ENCODE measurements around the gene ZNF774. TPM values are rescaled to one million over a fixed set of nuclear protein-coding genes. Genes with fewer than 3 reads are reported as not detected.
A peak's percentile ranks its signal among the peaks of the same experiment; 100 is the strongest.

ZNF774 gene
- total and polyA plus RNA-seq, 4 donors: 0.19 to 1.0 (median 0.48) TPM

DNA sequence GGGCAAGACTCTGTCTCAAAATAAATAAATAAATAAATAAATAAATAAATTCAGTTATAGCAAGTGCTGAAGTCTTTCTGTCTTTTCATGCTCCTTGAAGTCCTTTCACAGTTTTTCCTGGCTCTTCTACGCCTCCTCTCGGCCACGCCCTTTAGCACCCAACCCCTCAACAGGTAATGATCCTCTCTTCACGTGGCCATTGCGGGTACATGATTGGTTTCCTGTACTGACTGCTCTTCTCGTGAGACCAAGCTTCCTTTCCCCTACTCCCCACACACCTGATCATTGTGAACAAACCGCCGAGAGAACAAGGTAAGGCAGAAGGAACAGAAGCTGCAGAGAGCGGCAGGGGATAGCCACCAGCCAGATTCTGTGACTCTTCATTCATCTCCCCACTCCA is 2.3 kb upstream of the ZNF774 start:
- no peak overlapping the region for H3K4me3 ChIP-seq (ENCODE audit: low read depth in 1 of 3, low read length in 3 of 3)
- H3K9me3 ChIP-seq (ENCODE audit: control insufficient read depth in 4 of 4, low read length in 3 of 4): no peaks in the 10 kb centered on the region
- H3K9ac ChIP-seq (ENCODE audit: low read depth in 1 of 2, low read length in 2 of 2): no peak overlapping the region
- DNase-seq (ENCODE audit: low spot score): no peak
- TF ChIP-seq, protein P1, sequence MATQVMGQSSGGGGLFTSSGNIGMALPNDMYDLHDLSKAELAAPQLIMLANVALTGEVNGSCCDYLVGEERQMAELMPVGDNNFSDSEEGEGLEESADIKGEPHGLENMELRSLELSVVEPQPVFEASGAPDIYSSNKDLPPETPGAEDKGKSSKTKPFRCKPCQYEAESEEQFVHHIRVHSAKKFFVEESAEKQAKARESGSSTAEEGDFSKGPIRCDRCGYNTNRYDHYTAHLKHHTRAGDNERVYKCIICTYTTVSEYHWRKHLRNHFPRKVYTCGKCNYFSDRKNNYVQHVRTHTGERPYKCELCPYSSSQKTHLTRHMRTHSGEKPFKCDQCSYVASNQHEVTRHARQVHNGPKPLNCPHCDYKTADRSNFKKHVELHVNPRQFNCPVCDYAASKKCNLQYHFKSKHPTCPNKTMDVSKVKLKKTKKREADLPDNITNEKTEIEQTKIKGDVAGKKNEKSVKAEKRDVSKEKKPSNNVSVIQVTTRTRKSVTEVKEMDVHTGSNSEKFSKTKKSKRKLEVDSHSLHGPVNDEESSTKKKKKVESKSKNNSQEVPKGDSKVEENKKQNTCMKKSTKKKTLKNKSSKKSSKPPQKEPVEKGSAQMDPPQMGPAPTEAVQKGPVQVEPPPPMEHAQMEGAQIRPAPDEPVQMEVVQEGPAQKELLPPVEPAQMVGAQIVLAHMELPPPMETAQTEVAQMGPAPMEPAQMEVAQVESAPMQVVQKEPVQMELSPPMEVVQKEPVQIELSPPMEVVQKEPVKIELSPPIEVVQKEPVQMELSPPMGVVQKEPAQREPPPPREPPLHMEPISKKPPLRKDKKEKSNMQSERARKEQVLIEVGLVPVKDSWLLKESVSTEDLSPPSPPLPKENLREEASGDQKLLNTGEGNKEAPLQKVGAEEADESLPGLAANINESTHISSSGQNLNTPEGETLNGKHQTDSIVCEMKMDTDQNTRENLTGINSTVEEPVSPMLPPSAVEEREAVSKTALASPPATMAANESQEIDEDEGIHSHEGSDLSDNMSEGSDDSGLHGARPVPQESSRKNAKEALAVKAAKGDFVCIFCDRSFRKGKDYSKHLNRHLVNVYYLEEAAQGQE (IDR thresholded peaks at IDR 0.05): no peak
- TF ChIP-seq JUND (IDR thresholded peaks at IDR 0.05): no peak
- no peak overlapping the region for H3K27ac ChIP-seq (ENCODE audit: low read depth in 1 of 2, low read length in 2 of 2)
- H3K4me1 ChIP-seq (ENCODE audit: control insufficient read depth in 4 of 4, insufficient read depth in 4 of 4, low read length in 3 of 4): peaks cover 0 to 10% (median 4%) of the 10 kb centered on the region in 4 donors
- no peaks in the 10 kb centered on the region for H3K27me3 ChIP-seq (ENCODE audit: control insufficient read depth in 4 of 4, insufficient read depth in 4 of 4, low read length in 3 of 4)
- 86% methylated on average over 9 of the region's 9 CpGs for WGBS
- no peaks in the 10 kb centered on the region for H3K36me3 ChIP-seq (ENCODE audit: control insufficient read depth in 4 of 4, insufficient read depth in 3 of 4, low read depth in 1 of 4, low read length in 3 of 4)

DNA sequence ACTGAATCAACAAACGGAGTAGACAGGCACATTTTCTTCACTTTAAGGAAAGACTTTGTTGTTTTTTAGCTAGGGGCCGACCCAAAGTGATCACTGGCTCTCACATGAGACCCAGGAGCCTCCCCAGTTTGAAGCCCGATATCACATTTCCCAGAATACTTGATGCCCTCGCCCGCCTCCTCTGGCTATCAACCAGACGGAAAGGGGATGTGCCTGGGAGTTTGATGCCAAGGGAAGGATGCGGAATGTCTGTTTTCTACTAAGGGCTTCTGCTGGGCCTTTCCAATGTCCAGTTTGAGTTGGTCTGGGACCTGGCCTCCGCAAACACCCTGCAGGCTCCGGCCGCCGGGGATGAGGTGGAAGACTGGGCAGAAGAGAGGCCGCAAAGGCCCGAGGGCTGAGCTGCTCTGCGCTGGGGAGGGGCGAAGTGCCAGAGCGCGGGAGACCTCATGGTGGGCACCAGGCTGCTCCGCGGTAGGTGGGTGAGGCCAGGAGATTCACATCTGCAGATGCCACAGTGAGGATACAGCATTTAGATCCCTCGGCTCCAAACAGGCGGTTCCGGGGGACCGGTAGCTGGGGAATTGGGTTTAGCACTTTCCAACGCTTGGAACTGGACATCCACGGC is 491 bp upstream of the ZNF774 start:
- H3K27ac ChIP-seq (ENCODE audit: low read depth in 1 of 2, low read length in 2 of 2): no peak overlapping the region

More for the DNA sequence above, 491 bp upstream of the ZNF774 start:
- DNase-seq (ENCODE audit: low spot score): no peak
- H3K36me3 ChIP-seq (ENCODE audit: control insufficient read depth in 4 of 4, insufficient read depth in 3 of 4, low read depth in 1 of 4, low read length in 3 of 4): no peaks in the 10 kb centered on the region
- no peak overlapping the region for H3K9ac ChIP-seq (ENCODE audit: low read depth in 1 of 2, low read length in 2 of 2)
- TF ChIP-seq GABPA (IDR thresholded peaks at IDR 0.05 in 1 of 2, conservative IDR thresholded peaks at IDR 0.05 in 1 of 2) (no peak), EGR1 (IDR thresholded peaks at IDR 0.05; ENCODE audit: low read depth in 2 of 2) (no peak), HNF4G (IDR thresholded peaks at IDR 0.05) (no peak), NR2F2 (IDR thresholded peaks at IDR 0.05) (no peak), TAF1 (conservative IDR thresholded peaks at IDR 0.05) (no peak), RAD21 (IDR thresholded peaks at IDR 0.05) (no peak), FOXA2 (IDR thresholded peaks at IDR 0.05) (no peak), JUND (IDR thresholded peaks at IDR 0.05) (no peak), SP1 (IDR thresholded peaks at IDR 0.05) (no peak), HNF4A (conservative IDR thresholded peaks at IDR 0.05) (no peak), YY1 (IDR thresholded peaks at IDR 0.05) (no peak)
- TF ChIP-seq, protein P2, sequence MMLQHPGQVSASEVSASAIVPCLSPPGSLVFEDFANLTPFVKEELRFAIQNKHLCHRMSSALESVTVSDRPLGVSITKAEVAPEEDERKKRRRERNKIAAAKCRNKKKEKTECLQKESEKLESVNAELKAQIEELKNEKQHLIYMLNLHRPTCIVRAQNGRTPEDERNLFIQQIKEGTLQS (IDR thresholded peaks at IDR 0.05): no peak
- TF ChIP-seq, protein P3, sequence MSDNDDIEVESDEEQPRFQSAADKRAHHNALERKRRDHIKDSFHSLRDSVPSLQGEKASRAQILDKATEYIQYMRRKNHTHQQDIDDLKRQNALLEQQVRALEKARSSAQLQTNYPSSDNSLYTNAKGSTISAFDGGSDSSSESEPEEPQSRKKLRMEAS (IDR thresholded peaks at IDR 0.05): no peak
- TF ChIP-seq, protein P4, sequence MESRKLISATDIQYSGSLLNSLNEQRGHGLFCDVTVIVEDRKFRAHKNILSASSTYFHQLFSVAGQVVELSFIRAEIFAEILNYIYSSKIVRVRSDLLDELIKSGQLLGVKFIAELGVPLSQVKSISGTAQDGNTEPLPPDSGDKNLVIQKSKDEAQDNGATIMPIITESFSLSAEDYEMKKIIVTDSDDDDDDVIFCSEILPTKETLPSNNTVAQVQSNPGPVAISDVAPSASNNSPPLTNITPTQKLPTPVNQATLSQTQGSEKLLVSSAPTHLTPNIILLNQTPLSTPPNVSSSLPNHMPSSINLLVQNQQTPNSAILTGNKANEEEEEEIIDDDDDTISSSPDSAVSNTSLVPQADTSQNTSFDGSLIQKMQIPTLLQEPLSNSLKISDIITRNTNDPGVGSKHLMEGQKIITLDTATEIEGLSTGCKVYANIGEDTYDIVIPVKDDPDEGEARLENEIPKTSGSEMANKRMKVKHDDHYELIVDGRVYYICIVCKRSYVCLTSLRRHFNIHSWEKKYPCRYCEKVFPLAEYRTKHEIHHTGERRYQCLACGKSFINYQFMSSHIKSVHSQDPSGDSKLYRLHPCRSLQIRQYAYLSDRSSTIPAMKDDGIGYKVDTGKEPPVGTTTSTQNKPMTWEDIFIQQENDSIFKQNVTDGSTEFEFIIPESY (IDR thresholded peaks at IDR 0.05): no peak
- TF ChIP-seq, protein P5, sequence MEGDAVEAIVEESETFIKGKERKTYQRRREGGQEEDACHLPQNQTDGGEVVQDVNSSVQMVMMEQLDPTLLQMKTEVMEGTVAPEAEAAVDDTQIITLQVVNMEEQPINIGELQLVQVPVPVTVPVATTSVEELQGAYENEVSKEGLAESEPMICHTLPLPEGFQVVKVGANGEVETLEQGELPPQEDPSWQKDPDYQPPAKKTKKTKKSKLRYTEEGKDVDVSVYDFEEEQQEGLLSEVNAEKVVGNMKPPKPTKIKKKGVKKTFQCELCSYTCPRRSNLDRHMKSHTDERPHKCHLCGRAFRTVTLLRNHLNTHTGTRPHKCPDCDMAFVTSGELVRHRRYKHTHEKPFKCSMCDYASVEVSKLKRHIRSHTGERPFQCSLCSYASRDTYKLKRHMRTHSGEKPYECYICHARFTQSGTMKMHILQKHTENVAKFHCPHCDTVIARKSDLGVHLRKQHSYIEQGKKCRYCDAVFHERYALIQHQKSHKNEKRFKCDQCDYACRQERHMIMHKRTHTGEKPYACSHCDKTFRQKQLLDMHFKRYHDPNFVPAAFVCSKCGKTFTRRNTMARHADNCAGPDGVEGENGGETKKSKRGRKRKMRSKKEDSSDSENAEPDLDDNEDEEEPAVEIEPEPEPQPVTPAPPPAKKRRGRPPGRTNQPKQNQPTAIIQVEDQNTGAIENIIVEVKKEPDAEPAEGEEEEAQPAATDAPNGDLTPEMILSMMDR (IDR thresholded peaks at IDR 0.05; ENCODE audit: low read depth, low read length, missing input control): no peak
- H3K9me3 ChIP-seq (ENCODE audit: control insufficient read depth in 4 of 4, low read length in 3 of 4): no peaks in the 10 kb centered on the region
- H3K27me3 ChIP-seq (ENCODE audit: control insufficient read depth in 4 of 4, insufficient read depth in 4 of 4, low read length in 3 of 4): no peaks in the 10 kb centered on the region
- peaks cover 0 to 10% (median 4%) of the 10 kb centered on the region in 4 donors for H3K4me1 ChIP-seq (ENCODE audit: control insufficient read depth in 4 of 4, insufficient read depth in 4 of 4, low read length in 3 of 4)
- peak overlapping the region in 2 of 3 donors; percentile 70 to 75 for H3K4me3 ChIP-seq (ENCODE audit: low read depth in 1 of 3, low read length in 3 of 3)
- WGBS: 31% methylated on average over 25 of the region's 25 CpGs

Data from liver (tissue), 9 donors.